ENCODE results near the gene UBE2Q1.
A peak's percentile ranks its signal among the peaks of the same experiment; 100 is the strongest.

- no peak for TF ChIP-seq EZH2phosphoT487 (IDR thresholded peaks at IDR 0.05; ENCODE audit: unreplicated experiment)
- 0 out of 4 replicates have a peak, but pooled peaks of 1 of the 2 experiments have one; percentile 6 for TF ChIP-seq CTCF (conservative IDR thresholded peaks at IDR 0.05; ENCODE audit: low read depth in 2 of 2)
- no peak for TF ChIP-seq POLR2AphosphoS5 (IDR thresholded peaks at IDR 0.05; ENCODE audit: low read depth)
- TF ChIP-seq REST (IDR thresholded peaks at IDR 0.05; ENCODE audit: unreplicated experiment), result no peak
- TF ChIP-seq JUNB (IDR thresholded peaks at IDR 0.05; ENCODE audit: unreplicated experiment), result no peak
- TF ChIP-seq CREB1 (CRISPR knock-in tag; IDR thresholded peaks at IDR 0.05; ENCODE audit: low read depth), result no peak
- no peak for TF ChIP-seq EZH2 (IDR thresholded peaks at IDR 0.05; ENCODE audit: low read depth, unreplicated experiment)
- TF ChIP-seq ZNF331 (CRISPR knock-in tag; IDR thresholded peaks at IDR 0.05; ENCODE audit: low read depth), result no peak
- TF ChIP-seq ETS1 (IDR thresholded peaks at IDR 0.05), result no peak
- TF ChIP-seq ZNF114 (CRISPR knock-in tag; IDR thresholded peaks at IDR 0.05), result no peak
Measured at GRCh38 chr1:154584267-154584994, 26.0 kb upstream of the UBE2Q1 start.

Data from GM23338 (cell line).